PFSK-1 (cell line): ENCODE data around the gene SCAANT1.

Experiments
- FOXP2 ChIP-seq: optimal IDR thresholded peaks from 2 replicates; pipeline ENCODE3; 2011; ENCODE audit warnings: borderline replicate concordance, control low read depth, inconsistent platforms; ENCODE audit not compliant: insufficient read depth; ENCODE audit errors: extremely low read length, extremely low read depth
- POLR2AphosphoS5 ChIP-seq: IDR thresholded peaks from 2 replicates; pipeline ENCODE4 v1.6.1; 2012; ENCODE audit warnings: low read depth, mild to moderate bottlenecking, control low read depth, low read length, moderate library complexity
- SIN3A ChIP-seq: IDR thresholded peaks from 2 replicates; pipeline ENCODE4 v1.6.1; 2012; ENCODE audit warnings: mild to moderate bottlenecking, low read length, moderate library complexity, borderline replicate concordance; ENCODE audit not compliant: insufficient read depth
- TAF1 ChIP-seq: IDR thresholded peaks from 2 replicates; pipeline ENCODE4 v1.6.1; 2012; ENCODE audit warnings: low read length, control low read depth, borderline replicate concordance; ENCODE audit not compliant: insufficient read depth
- TF ChIP-seq, protein P1 (sequence below), 2 experiments: IDR thresholded peaks; 2 replicates each; pipeline versions ENCODE4 v1.6.1 to v1.8.0; 2011 to 2012; ENCODE audit warnings: low read depth in 2 of 2, low read length in 2 of 2, control low read depth in 1 of 2, inconsistent platforms in 1 of 2, mild to moderate bottlenecking in 1 of 2, moderate library complexity in 1 of 2; ENCODE audit not compliant: insufficient read depth in 1 of 2

DNA sequence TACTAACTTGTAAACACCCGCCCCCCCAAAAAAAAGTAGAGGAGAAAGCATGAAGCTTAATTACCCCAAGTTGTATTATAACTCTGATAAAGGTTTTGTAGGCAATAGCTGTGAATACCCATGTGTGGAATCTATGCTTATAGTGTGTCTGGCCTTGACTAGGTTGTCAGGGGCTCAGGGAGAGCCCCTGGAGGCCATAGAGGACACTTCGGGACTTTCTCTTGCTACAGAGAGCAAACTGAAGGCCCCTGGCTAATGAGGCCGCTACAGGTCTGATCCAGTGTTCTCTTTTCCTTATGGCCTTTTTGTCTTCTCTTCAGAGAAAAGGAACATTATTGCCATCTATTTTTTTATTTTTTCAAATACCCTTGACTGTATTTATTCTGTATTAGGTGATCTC is 19.1 kb upstream of the SCAANT1 start:
- TF ChIP-seq POLR2AphosphoS5, result no peak
- no peak for TF ChIP-seq SIN3A
- TF ChIP-seq TAF1, result no peak
- TF ChIP-seq, protein P1, sequence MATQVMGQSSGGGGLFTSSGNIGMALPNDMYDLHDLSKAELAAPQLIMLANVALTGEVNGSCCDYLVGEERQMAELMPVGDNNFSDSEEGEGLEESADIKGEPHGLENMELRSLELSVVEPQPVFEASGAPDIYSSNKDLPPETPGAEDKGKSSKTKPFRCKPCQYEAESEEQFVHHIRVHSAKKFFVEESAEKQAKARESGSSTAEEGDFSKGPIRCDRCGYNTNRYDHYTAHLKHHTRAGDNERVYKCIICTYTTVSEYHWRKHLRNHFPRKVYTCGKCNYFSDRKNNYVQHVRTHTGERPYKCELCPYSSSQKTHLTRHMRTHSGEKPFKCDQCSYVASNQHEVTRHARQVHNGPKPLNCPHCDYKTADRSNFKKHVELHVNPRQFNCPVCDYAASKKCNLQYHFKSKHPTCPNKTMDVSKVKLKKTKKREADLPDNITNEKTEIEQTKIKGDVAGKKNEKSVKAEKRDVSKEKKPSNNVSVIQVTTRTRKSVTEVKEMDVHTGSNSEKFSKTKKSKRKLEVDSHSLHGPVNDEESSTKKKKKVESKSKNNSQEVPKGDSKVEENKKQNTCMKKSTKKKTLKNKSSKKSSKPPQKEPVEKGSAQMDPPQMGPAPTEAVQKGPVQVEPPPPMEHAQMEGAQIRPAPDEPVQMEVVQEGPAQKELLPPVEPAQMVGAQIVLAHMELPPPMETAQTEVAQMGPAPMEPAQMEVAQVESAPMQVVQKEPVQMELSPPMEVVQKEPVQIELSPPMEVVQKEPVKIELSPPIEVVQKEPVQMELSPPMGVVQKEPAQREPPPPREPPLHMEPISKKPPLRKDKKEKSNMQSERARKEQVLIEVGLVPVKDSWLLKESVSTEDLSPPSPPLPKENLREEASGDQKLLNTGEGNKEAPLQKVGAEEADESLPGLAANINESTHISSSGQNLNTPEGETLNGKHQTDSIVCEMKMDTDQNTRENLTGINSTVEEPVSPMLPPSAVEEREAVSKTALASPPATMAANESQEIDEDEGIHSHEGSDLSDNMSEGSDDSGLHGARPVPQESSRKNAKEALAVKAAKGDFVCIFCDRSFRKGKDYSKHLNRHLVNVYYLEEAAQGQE (IDR thresholded peaks at IDR 0.05; ENCODE audit: insufficient read depth in 1 of 2, low read depth in 2 of 2, low read length in 2 of 2), result no peak
- TF ChIP-seq FOXP2, result no peak
